PC-3 (cell line): ENCODE data around the gene SEC23B.

Experiments
- EZH2 ChIP-seq: fragments of 300-600 bp; sonication (generic); IDR thresholded peaks from one replicate; pipeline ENCODE4 v1.6.1; 2017; ENCODE audit warnings: antibody characterized with exemption, mild to moderate bottlenecking, low read length; ENCODE audit not compliant: unreplicated experiment
- EZH2phosphoT487 ChIP-seq: fragments of 300-600 bp; sonication (generic); IDR thresholded peaks from 2 replicates; pipeline ENCODE4 v1.6.1; 2018; ENCODE audit warnings: mild to moderate bottlenecking, antibody characterized with exemption, low read length, borderline replicate concordance
- TF ChIP-seq, protein P1 (sequence below): fragments of 300-600 bp; sonication (generic); conservative IDR thresholded peaks from 2 replicates; pipeline ENCODE4 v1.5.1; 2017; ENCODE audit warnings: antibody characterized with exemption, low read depth, mild to moderate bottlenecking, low read length

DNA sequence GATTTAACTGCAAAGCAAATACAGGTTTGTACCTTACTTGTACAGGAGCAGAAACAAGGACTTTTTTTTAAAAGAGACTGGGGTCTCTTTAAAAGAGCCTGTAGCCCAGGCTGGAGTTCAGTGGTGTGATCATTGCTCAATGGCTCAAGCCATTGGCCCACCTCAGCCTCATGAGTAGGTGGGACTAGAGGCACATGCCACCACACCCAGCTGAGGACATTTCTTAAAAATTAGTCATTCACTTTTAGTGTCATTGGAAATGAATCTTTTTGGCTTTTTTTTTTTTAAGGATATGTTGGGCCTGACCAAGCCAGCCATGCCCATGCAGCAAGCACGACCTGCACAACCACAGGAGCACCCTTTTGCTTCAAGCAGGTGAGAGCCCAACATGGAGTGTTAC lies 16.9 kb downstream of the SEC23B start:
- TF ChIP-seq, protein P1, sequence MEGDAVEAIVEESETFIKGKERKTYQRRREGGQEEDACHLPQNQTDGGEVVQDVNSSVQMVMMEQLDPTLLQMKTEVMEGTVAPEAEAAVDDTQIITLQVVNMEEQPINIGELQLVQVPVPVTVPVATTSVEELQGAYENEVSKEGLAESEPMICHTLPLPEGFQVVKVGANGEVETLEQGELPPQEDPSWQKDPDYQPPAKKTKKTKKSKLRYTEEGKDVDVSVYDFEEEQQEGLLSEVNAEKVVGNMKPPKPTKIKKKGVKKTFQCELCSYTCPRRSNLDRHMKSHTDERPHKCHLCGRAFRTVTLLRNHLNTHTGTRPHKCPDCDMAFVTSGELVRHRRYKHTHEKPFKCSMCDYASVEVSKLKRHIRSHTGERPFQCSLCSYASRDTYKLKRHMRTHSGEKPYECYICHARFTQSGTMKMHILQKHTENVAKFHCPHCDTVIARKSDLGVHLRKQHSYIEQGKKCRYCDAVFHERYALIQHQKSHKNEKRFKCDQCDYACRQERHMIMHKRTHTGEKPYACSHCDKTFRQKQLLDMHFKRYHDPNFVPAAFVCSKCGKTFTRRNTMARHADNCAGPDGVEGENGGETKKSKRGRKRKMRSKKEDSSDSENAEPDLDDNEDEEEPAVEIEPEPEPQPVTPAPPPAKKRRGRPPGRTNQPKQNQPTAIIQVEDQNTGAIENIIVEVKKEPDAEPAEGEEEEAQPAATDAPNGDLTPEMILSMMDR, result no peak
- TF ChIP-seq EZH2 (no peak), EZH2phosphoT487 (no peak)
